GM12878 (cell line): Measurements from ENCODE around the gene TSBP1. TPM values are rescaled to one million over a fixed set of nuclear protein-coding genes. Genes with fewer than 3 reads are reported as not detected.

Source experiments
- ATAC-seq: fragments of 200-7000 bp; cut with Tn5 transposase; 3 replicates; pipeline ENCODE4 v1.9.1; 2020; ENCODE audit warnings: mild to moderate bottlenecking, moderate library complexity
- Bru-seq: library from RNA; stranded (reverse); fragments of 400-500 nt; gene quantifications from one replicate; lab custom pipeline; 2021; lab: Mats Ljungman, UMichigan
- BruChase-seq, 2 experiments: library from RNA; stranded (reverse); fragments of 400-500 nt; gene quantifications; one replicate each; lab custom pipeline; 2021; lab: Mats Ljungman, UMichigan
- BruUV-seq: library from RNA; stranded (reverse); fragments of 400-500 nt; replicated peaks from 2 replicates; lab custom pipeline; 2021; lab: Mats Ljungman, UMichigan
- CTCF ChIA-PET: fragments of 300-600 bp; sonication (Branson Sonifier 250); formaldehyde crosslinking; extraction: SDS; loops from one replicate; lab custom pipeline; 2021; ENCODE audit warnings: inconsistent platforms; lab: Yijun Ruan, JAX
- POLR2A ChIA-PET: fragments of 350-600 bp; formaldehyde crosslinking; extraction: SDS; loops from one replicate; lab custom pipeline; 2021; ENCODE audit warnings: inconsistent platforms; lab: Charles Lee
- RAD21 ChIA-PET: fragments of 300-600 bp; sonication (Branson Sonifier 250); formaldehyde crosslinking; loops from one replicate; lab custom pipeline; 2023; ENCODE audit warnings: antibody characterized with exemption; ENCODE audit not compliant: unreplicated experiment; lab: Charles Lee
- SMC1A ChIA-PET: fragments of 300-600 bp; sonication (Branson Sonifier 250); formaldehyde crosslinking; loops from one replicate; lab custom pipeline; 2023; ENCODE audit not compliant: unreplicated experiment, uncharacterized antibody; lab: Charles Lee
- DNase-seq: peaks from one replicate; pipeline ENCODE4 v3.0.0-alpha.2; 2011; ENCODE audit warnings: low read depth, low spot score
- FAIRE-seq: peaks from 3 replicates; lab custom pipeline; 2011; peaks lifted over from hg19 to GRCh38; lab: Jason Lieb, UNC
- H2AFZ ChIP-seq: 2 replicates; pipeline ENCODE4 v1.6.0; 2011; ENCODE audit warnings: low read depth, low read length, control low read depth; ENCODE audit not compliant: control insufficient read depth
- H3K27ac ChIP-seq: 2 replicates; pipeline ENCODE4 v1.5.1; 2011; ENCODE audit warnings: control low read depth; ENCODE audit not compliant: control insufficient read depth, insufficient read depth
- H3K27me3 ChIP-seq, 2 experiments: replicated peaks in 1 of 2; 2 replicates each; pipeline versions ENCODE4 v1.6.0 to v1.6.1; 2011; ENCODE audit warnings: low read length in 1 of 2; ENCODE audit not compliant: control insufficient read depth in 2 of 2, insufficient read depth in 2 of 2
- H3K36me3 ChIP-seq, 2 experiments: 2 replicates each; pipeline ENCODE4 v1.5.1; 2011; ENCODE audit warnings: low read length in 1 of 2; ENCODE audit not compliant: control insufficient read depth in 2 of 2, insufficient read depth in 2 of 2
- H3K4me1 ChIP-seq: 2 replicates; pipeline ENCODE4 v1.6.1; 2011; ENCODE audit warnings: mild to moderate bottlenecking, low read length, moderate library complexity, mixed read lengths; ENCODE audit not compliant: control insufficient read depth, insufficient read depth
- H3K4me2 ChIP-seq: 2 replicates; pipeline ENCODE4 v1.6.0; 2011; ENCODE audit warnings: control low read depth; ENCODE audit not compliant: control insufficient read depth, insufficient read depth
- H3K4me3 ChIP-seq: fragments of 200-600 bp; sonication (generic); 2 replicates; pipeline ENCODE4 v1.5.1; 2016
- H3K79me2 ChIP-seq: 2 replicates; pipeline ENCODE4 v1.6.0; 2011; ENCODE audit warnings: low read length; ENCODE audit not compliant: control insufficient read depth, insufficient read depth
- H3K9ac ChIP-seq: 2 replicates; pipeline ENCODE4 v1.8.0; 2011; ENCODE audit warnings: low read length, control low read depth, mixed read lengths; ENCODE audit not compliant: control insufficient read depth, insufficient read depth
- H3K9me3 ChIP-seq: replicated peaks from 3 replicates; pipeline ENCODE4 v1.5.1; 2011; ENCODE audit warnings: mild to moderate bottlenecking, low read length; ENCODE audit not compliant: control insufficient read depth, insufficient read depth
- H4K20me1 ChIP-seq: 2 replicates; pipeline ENCODE4 v1.6.0; 2011; ENCODE audit not compliant: control insufficient read depth, insufficient read depth
- BMI1 ChIP-seq: fragments of 450-650 bp; IDR thresholded peaks from 2 replicates; pipeline ENCODE4 v1.6.1; 2016; ENCODE audit warnings: mild to moderate bottlenecking, moderate library complexity, borderline replicate concordance
- EGR1 ChIP-seq, 2 experiments: IDR thresholded peaks; 1 replicate in 1 of 2; 2 replicates in 1 of 2; pipeline ENCODE4 v1.6.1; 2011 to 2012; ENCODE audit warnings: low read depth in 2 of 2, low read length in 2 of 2, borderline replicate concordance in 1 of 2, mild to moderate bottlenecking in 1 of 2, moderate library complexity in 1 of 2
- LARP7 ChIP-seq: fragments of 450-650 bp; IDR thresholded peaks from 2 replicates; pipeline ENCODE4 v1.6.1; 2017; ENCODE audit warnings: mild to moderate bottlenecking
- MTA2 ChIP-seq: fragments of 450-650 bp; IDR thresholded peaks from 2 replicates; pipeline ENCODE4 v1.6.1; 2016; ENCODE audit warnings: low read depth, mild to moderate bottlenecking, moderate library complexity
- SIN3A ChIP-seq: IDR thresholded peaks from 2 replicates; pipeline ENCODE4 v1.6.1; 2012; ENCODE audit warnings: low read depth, low read length, improper control_type of control experiment
- TBL1XR1 ChIP-seq: IDR thresholded peaks from 2 replicates; pipeline ENCODE4 v1.6.1; 2012; ENCODE audit warnings: low read depth, low read length, improper control_type of control experiment
- WRNIP1 ChIP-seq: IDR thresholded peaks from 2 replicates; pipeline ENCODE4 v1.6.1; 2011; ENCODE audit warnings: low read depth, low read length, improper control_type of control experiment, borderline replicate concordance
- ZNF217 ChIP-seq: fragments of 450-650 bp; IDR thresholded peaks from 2 replicates; pipeline ENCODE4 v1.6.1; 2017; ENCODE audit warnings: antibody characterized with exemption, mild to moderate bottlenecking
- ZNF24 ChIP-seq: fragments of 450-650 bp; IDR thresholded peaks from 2 replicates; pipeline ENCODE4 v1.6.1; 2017; ENCODE audit warnings: antibody characterized with exemption, mild to moderate bottlenecking
- in situ Hi-C: fragments of 300-500 bp; cut with MboI; formaldehyde crosslinking; loops from 9 replicates; pipeline ENCODE4 v1.14.3; 2018; ENCODE audit warnings: mixed read lengths
- intact Hi-C: fragments of 100-400 bp; cut with micrococcal nuclease; formaldehyde crosslinking; loops from one replicate; pipeline ENCODE4 v1.14.2; 2022; ENCODE audit not compliant: unreplicated experiment
- long read RNA-seq, 2 experiments: library from polyadenylated mRNA; unstranded; transcript quantifications; one replicate each; pipeline ENCODE4 v2.0.0, GENCODE V29; 2019 to 2020
- polyA minus RNA-seq, 3 experiments: library from RNA; depleted of rRNA, polyadenylated mRNA; stranded (reverse); fragments of >200 nt; gene quantifications; 2 replicates each; pipeline ENCODE4 v1.2.3, GENCODE V29; 2011
- polyA plus RNA-seq, 11 experiments: library from polyadenylated mRNA; depleted of rRNA in 4 of 11; unstranded in 6 of 11; stranded (reverse) in 5 of 11; fragments of >200 nt; fragmentation: Nextera tagmentation in 4 of 11; fragmentation: Illumina TruSeq in 1 of 11; extraction: Ambion mirVana in 4 of 11; extraction: Trizol in 1 of 11; gene quantifications; 1 replicate in 1 of 11; 2 replicates in 10 of 11; pipeline versions ENCODE4 v1.2.1 to v1.2.3, GENCODE V29; 2011 to 2016; ENCODE audit warnings: inconsistent platforms in 2 of 11, missing spikeins in 2 of 11, low read depth in 1 of 11
- total RNA-seq, 4 experiments: library from RNA; depleted of rRNA in 3 of 4; stranded (reverse); fragments of >200 nt in 3 of 4; fragmentation: Illumina TruSeq in 1 of 4; extraction: Trizol in 1 of 4; gene quantifications; 2 replicates each; pipeline versions ENCODE4 v1.2.1 to v1.2.3, GENCODE V29; 2013 to 2021
- TF ChIP-seq, protein P1 (sequence below): fragments of 450-650 bp; IDR thresholded peaks from 2 replicates; pipeline ENCODE4 v1.6.1; 2017; ENCODE audit warnings: borderline replicate concordance
- TF ChIP-seq, protein P2 (sequence below): fragments of 450-650 bp; IDR thresholded peaks from 2 replicates; pipeline ENCODE4 v1.6.1; 2016; ENCODE audit warnings: mild to moderate bottlenecking, moderate library complexity, borderline replicate concordance

The TSBP1 gene, protein sequence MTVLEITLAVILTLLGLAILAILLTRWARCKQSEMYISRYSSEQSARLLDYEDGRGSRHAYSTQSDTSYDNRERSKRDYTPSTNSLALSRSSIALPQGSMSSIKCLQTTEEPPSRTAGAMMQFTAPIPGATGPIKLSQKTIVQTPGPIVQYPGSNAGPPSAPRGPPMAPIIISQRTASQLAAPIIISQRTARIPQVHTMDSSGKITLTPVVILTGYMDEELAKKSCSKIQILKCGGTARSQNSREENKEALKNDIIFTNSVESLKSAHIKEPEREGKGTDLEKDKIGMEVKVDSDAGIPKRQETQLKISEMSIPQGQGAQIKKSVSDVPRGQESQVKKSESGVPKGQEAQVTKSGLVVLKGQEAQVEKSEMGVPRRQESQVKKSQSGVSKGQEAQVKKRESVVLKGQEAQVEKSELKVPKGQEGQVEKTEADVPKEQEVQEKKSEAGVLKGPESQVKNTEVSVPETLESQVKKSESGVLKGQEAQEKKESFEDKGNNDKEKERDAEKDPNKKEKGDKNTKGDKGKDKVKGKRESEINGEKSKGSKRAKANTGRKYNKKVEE
- total RNA-seq (2013; cell fraction: nucleolus; rRNA removed), result not detected in 2 replicates
- total RNA-seq (2014; rRNA removed) (not detected in 2 replicates), total RNA-seq (2014; rRNA removed; fragmentation: Illumina TruSeq; extraction: Trizol) (not detected in 2 replicates), total RNA-seq (2021) (not detected in 2 replicates), polyA plus RNA-seq (2011; rRNA removed) (not detected in 2 replicates), polyA plus RNA-seq (2014; fragmentation: Illumina TruSeq; extraction: Trizol) (not detected in 2 replicates), polyA plus RNA-seq (2014; fragmentation: Nextera tagmentation; extraction: Ambion mirVana) (not detected), polyA plus RNA-seq (2014; rRNA removed) (not detected in 2 replicates), polyA plus RNA-seq (2016; fragmentation: Nextera tagmentation; extraction: Ambion mirVana) (not detected), polyA minus RNA-seq (2011; rRNA and poly(A)+ RNA removed) (not detected in 2 replicates), Bru-seq, nascent RNA (not detected), BruChase-seq, experiment 1, labeled RNA remaining after a 6-hour chase (percentile 1 among the genes with signal in this experiment), BruChase-seq, experiment 2, labeled RNA remaining after a 2-hour chase (percentile 2 among the genes with signal in this experiment)
- not detected for polyA plus RNA-seq (2011; ENCODE audit: low read depth)
- polyA plus RNA-seq (2011; cell fraction: cytosol; rRNA removed), result not detected in 2 replicates
- polyA plus RNA-seq (2011; cell fraction: nucleus; rRNA removed), result not detected in 2 replicates
- not detected in 2 replicates for polyA plus RNA-seq (2012)
- polyA minus RNA-seq (2011; cell fraction: cytosol; rRNA and poly(A)+ RNA removed), result not detected in 2 replicates
- not detected in 2 replicates for polyA minus RNA-seq (2011; cell fraction: nucleus; rRNA and poly(A)+ RNA removed)
- long read RNA-seq, experiment 1, result 0 reads
- long read RNA-seq, experiment 2, result 0 reads

DNA sequence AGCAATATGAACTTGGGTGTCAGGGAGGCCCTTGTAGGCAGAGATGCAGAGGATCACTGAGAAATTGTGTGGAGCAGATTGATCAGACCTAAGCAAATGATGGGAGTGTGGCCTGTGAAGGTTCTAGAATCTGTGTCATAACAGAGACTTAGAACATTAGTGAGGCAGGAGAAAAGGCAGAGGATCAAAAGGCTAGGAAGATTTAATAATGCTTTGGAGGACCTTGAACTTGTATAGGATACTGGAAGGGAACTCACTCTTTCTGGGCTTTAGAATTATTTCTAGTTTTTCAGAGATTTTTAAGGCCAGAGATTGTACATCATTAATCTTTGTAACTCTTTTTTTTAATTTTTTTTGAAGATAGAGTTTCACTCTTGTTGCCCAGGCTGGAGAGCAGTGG, at the start of gene TSBP1:
TSS of gene TSBP1 (minus strand) at position 101 of the 400 bp plus-strand sequence. CDS start 197 bp downstream, outside the sequence.
- FAIRE-seq, result no peak
- no TSS peak for BruUV-seq
- Histone ChIP-seq H3K27ac (no peak within 1 kb of the TSS), H3K9me3 (no peaks in the 10 kb centered on the region), H3K4me1 (no peaks in the 10 kb centered on the region), H2AFZ (no peak within 1 kb of the TSS), H3K4me2 (no peak within 1 kb of the TSS), H3K36me3 (no peaks in the 10 kb centered on the region), H3K27me3 (no peaks in the 10 kb centered on the region), H3K9ac (no peak within 1 kb of the TSS), H3K4me3 (no peak within 1 kb of the TSS), H3K79me2 (no peaks in the 10 kb centered on the region), H4K20me1 (no peaks in the 10 kb centered on the region)
- ChIA-PET POLR2A (no interaction called here), RAD21 (no interaction called here), SMC1A (no interaction called here), CTCF (no interaction called here)
- DNase-seq, result no peak
- intact Hi-C loops (no loop called here), in situ Hi-C loops (no loop called here)
- ATAC-seq, result no peak
- TF ChIP-seq, protein P1, sequence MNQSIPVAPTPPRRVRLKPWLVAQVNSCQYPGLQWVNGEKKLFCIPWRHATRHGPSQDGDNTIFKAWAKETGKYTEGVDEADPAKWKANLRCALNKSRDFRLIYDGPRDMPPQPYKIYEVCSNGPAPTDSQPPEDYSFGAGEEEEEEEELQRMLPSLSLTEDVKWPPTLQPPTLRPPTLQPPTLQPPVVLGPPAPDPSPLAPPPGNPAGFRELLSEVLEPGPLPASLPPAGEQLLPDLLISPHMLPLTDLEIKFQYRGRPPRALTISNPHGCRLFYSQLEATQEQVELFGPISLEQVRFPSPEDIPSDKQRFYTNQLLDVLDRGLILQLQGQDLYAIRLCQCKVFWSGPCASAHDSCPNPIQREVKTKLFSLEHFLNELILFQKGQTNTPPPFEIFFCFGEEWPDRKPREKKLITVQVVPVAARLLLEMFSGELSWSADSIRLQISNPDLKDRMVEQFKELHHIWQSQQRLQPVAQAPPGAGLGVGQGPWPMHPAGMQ, result no peak
- no peak for TF ChIP-seq SIN3A
- TF ChIP-seq MTA2, result no peak
- no peak for TF ChIP-seq EGR1 (IDR thresholded peaks at IDR 0.05; ENCODE audit: borderline replicate concordance in 1 of 2, low read depth in 2 of 2, low read length in 2 of 2)
- TF ChIP-seq, protein P2, sequence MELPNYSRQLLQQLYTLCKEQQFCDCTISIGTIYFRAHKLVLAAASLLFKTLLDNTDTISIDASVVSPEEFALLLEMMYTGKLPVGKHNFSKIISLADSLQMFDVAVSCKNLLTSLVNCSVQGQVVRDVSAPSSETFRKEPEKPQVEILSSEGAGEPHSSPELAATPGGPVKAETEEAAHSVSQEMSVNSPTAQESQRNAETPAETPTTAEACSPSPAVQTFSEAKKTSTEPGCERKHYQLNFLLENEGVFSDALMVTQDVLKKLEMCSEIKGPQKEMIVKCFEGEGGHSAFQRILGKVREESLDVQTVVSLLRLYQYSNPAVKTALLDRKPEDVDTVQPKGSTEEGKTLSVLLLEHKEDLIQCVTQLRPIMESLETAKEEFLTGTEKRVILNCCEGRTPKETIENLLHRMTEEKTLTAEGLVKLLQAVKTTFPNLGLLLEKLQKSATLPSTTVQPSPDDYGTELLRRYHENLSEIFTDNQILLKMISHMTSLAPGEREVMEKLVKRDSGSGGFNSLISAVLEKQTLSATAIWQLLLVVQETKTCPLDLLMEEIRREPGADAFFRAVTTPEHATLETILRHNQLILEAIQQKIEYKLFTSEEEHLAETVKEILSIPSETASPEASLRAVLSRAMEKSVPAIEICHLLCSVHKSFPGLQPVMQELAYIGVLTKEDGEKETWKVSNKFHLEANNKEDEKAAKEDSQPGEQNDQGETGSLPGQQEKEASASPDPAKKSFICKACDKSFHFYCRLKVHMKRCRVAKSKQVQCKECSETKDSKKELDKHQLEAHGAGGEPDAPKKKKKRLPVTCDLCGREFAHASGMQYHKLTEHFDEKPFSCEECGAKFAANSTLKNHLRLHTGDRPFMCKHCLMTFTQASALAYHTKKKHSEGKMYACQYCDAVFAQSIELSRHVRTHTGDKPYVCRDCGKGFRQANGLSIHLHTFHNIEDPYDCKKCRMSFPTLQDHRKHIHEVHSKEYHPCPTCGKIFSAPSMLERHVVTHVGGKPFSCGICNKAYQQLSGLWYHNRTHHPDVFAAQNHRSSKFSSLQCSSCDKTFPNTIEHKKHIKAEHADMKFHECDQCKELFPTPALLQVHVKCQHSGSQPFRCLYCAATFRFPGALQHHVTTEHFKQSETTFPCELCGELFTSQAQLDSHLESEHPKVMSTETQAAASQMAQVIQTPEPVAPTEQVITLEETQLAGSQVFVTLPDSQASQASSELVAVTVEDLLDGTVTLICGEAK, result no peak
- no peak for TF ChIP-seq ZNF24
- TF ChIP-seq ZNF217, result no peak
- TF ChIP-seq TBL1XR1, result no peak
- no peak for TF ChIP-seq LARP7
- TF ChIP-seq BMI1, result no peak
- no peak for TF ChIP-seq WRNIP1
